Measurements from ENCODE around the gene FALEC. TPM values are rescaled to one million over a fixed set of nuclear protein-coding genes. Genes with fewer than 3 reads are reported as not detected.

Gene FALEC
- total RNA-seq, 4 donors from 2014 or later, result not detected

DNA sequence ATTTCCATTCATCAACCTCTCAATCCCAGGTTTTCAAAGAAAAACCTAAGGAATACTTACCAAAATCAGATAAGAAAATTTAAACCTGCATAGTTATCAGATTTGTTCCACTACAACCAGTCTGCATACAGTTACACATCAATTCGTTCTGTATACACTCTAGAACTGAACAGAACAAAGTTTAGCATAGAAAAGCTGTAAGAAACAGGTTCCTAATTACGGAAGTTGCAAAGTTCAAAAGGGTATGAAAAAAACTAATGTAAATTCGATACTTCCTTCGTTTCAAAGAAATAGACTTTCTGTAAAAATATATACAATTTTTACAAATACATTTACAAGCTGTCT is 60.8 kb downstream of the FALEC start:
- Histone ChIP-seq H3K4me3 (peak overlapping the region; percentile 85 to 97 (median 91)), H3K9me3 (no peaks in the 10 kb centered on the region), H3K27ac (peak overlapping the region; percentile 98 to 99 (median 98)), H3K36me3 (peaks cover 0 to 52% (median 18%) of the 10 kb centered on the region in 4 donors), H3K4me1 (peaks cover 22 to 63% (median 45%) of the 10 kb centered on the region in 4 donors), H3K27me3 (no peaks in the 10 kb centered on the region)
- intact Hi-C loops (cut with DNase I; ENCODE audit: low total_unique reads), result loop anchor here (2.0 kb wide), 1 partner anchor 16 kb away; no protein-coding TSS in a partner anchor
- in situ Hi-C loops (cut with MboI; ENCODE audit: low pct_ligation_motif_present in 1 of 4, low pct_unique_long_range_greater_than_20kb in 1 of 4, low sequenced_read_pairs in 3 of 4), result no loop called here
- WGBS, 2 donors (ENCODE audit: low coverage in 1 of 2), result 3% methylated on average over 4 of the region's 4 CpGs
- DNase-seq, result no peak
- no peak for TF ChIP-seq CTCF (IDR thresholded peaks at IDR 0.05)
- no peak for TF ChIP-seq POLR2A (IDR thresholded peaks at IDR 0.05)
- TF ChIP-seq EP300 (IDR thresholded peaks at IDR 0.05; ENCODE audit: low read depth), result no peak
- TF ChIP-seq POLR2AphosphoS5 (IDR thresholded peaks at IDR 0.05), result no peak

GRCh38 chr1:150576794-150577556 is 61.4 kb downstream of the FALEC start:
- Histone ChIP-seq H3K36me3 (peaks cover 0 to 51% (median 18%) of the 10 kb centered on the region in 4 donors), H3K27ac (peak overlapping the region; percentile 98 to 99 (median 98)), H3K9me3 (no peaks in the 10 kb centered on the region), H3K27me3 (no peaks in the 10 kb centered on the region), H3K4me3 (peak overlapping the region; percentile 85 to 97 (median 91)), H3K4me1 (peaks cover 20 to 57% (median 43%) of the 10 kb centered on the region in 4 donors)
- no peak for TF ChIP-seq POLR2A (IDR thresholded peaks at IDR 0.05)
- TF ChIP-seq POLR2AphosphoS5 (IDR thresholded peaks at IDR 0.05), result peak in 1 of 3 donors; percentile 70
- DNase-seq, result no peak
- WGBS, 2 donors (ENCODE audit: low coverage in 1 of 2), result 0 to 7% methylated on average over 2 of the region's 2 CpGs
- in situ Hi-C loops (cut with MboI; ENCODE audit: low pct_ligation_motif_present in 1 of 4, low pct_unique_long_range_greater_than_20kb in 1 of 4, low sequenced_read_pairs in 3 of 4) (no loop called here), intact Hi-C loops (cut with DNase I; ENCODE audit: low total_unique reads) (loop anchor here (2.0 kb wide), 1 partner anchor 16 kb away; no protein-coding TSS in a partner anchor)

- WGBS, 2 donors (ENCODE audit: low coverage in 1 of 2), result 1% methylated on average over 11 of the region's 11 CpGs
- H3K4me1 ChIP-seq, result peaks cover 18 to 55% (median 38%) of the 10 kb centered on the region in 4 donors
- H3K4me3 ChIP-seq, result peak overlapping the region; percentile 85 to 97 (median 91)
- DNase-seq, result no peak
- peak overlapping the region; percentile 98 to 99 (median 98) for H3K27ac ChIP-seq
- intact Hi-C loops (cut with DNase I; ENCODE audit: low total_unique reads) (loop anchor here (2.0 kb wide), 1 partner anchor 17 kb away; no protein-coding TSS in a partner anchor), in situ Hi-C loops (cut with MboI; ENCODE audit: low pct_ligation_motif_present in 1 of 4, low pct_unique_long_range_greater_than_20kb in 1 of 4, low sequenced_read_pairs in 3 of 4) (no loop called here)
- H3K36me3 ChIP-seq, result peaks cover 0 to 45% (median 15%) of the 10 kb centered on the region in 4 donors
- H3K27me3 ChIP-seq, result no peaks in the 10 kb centered on the region
- no peak for TF ChIP-seq EP300 (IDR thresholded peaks at IDR 0.05; ENCODE audit: low read depth)
- no peak for TF ChIP-seq CTCF (IDR thresholded peaks at IDR 0.05)
- TF ChIP-seq POLR2A (IDR thresholded peaks at IDR 0.05), result peak; percentile 8
- peak in 1 of 3 donors; percentile 59 for TF ChIP-seq POLR2AphosphoS5 (IDR thresholded peaks at IDR 0.05)
- no peaks in the 10 kb centered on the region for H3K9me3 ChIP-seq
These were observed 62.2 kb downstream of the FALEC start for GRCh38 chr1:150577557-150578271.

DNA sequence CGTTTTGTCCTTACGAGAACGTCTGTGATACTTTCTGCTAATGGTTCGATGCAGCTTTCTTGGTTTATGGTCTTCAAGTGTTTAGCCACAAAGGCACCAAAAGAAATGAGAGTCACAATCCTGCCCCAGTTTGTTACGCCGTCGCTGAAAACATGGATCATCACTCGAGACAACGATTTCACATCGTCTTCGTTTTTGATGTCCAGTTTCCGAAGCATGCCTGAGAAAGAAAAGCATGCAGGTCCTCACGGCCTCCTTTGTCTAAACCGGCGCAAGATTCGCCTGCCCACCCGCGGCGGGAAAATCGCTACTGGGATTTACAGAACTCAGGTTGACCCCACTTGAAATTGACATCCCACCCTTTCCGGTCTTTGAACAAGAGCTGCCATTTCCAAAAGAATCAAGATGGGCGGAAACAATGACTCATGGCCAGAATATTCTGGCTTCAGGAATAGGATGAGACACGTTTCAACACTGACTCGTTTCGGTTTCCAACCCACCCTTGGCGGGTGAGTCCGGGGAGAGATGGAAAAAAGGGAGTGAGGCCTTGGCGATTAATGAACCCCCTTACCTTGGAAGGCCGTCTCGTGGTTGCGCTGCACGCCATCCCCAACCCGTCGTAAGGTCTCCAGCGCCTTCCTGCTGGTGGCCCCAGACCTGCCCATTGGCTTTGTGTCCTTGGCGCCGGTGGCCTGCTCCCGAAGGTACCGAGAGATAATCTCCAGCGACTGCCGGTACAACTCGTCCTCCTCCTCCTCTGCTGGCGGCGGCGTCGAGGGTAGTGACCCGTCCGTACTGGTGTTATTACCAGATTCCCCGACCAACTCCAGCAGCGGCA is 62.9 kb downstream of the FALEC start:
- WGBS, 2 donors (ENCODE audit: low coverage in 1 of 2), result 0 to 3% methylated on average over 11 to 49 of the region's 50 CpGs
- Histone ChIP-seq H3K9me3 (no peaks in the 10 kb centered on the region), H3K27me3 (no peaks in the 10 kb centered on the region), H3K36me3 (peaks cover 0 to 37% (median 12%) of the 10 kb centered on the region in 4 donors), H3K4me1 (peaks cover 16 to 49% (median 30%) of the 10 kb centered on the region in 4 donors), H3K4me3 (peak overlapping the region; percentile 85 to 97 (median 91)), H3K27ac (peak overlapping the region; percentile 98 to 99 (median 98))
- intact Hi-C loops (cut with DNase I; ENCODE audit: low total_unique reads), result no loop called here
- DNase-seq, result peak; percentile 54
- in situ Hi-C loops (cut with MboI; ENCODE audit: low pct_ligation_motif_present in 1 of 4, low pct_unique_long_range_greater_than_20kb in 1 of 4, low sequenced_read_pairs in 3 of 4), result no loop called here
- peak; percentile 65 to 83 (median 82) for TF ChIP-seq POLR2AphosphoS5 (IDR thresholded peaks at IDR 0.05)
- peak; percentile 27 for TF ChIP-seq POLR2A (IDR thresholded peaks at IDR 0.05)
- no peak for TF ChIP-seq EP300 (IDR thresholded peaks at IDR 0.05; ENCODE audit: low read depth)
- no peak for TF ChIP-seq CTCF (IDR thresholded peaks at IDR 0.05)
